ENCODE measurements around the gene PLXNA4. TPM values are rescaled to one million over a fixed set of nuclear protein-coding genes. Genes with fewer than 3 reads are reported as not detected.

The PLXNA4 gene
- total and polyA plus RNA-seq, 3 donors from 2014 or later = 3.4 to 5.5 (median 3.8) TPM

- no peaks in the 10 kb centered on the region for H3K27me3 ChIP-seq
- TF ChIP-seq POLR2A (IDR thresholded peaks at IDR 0.05) = no peak
- TF ChIP-seq, protein P1, sequence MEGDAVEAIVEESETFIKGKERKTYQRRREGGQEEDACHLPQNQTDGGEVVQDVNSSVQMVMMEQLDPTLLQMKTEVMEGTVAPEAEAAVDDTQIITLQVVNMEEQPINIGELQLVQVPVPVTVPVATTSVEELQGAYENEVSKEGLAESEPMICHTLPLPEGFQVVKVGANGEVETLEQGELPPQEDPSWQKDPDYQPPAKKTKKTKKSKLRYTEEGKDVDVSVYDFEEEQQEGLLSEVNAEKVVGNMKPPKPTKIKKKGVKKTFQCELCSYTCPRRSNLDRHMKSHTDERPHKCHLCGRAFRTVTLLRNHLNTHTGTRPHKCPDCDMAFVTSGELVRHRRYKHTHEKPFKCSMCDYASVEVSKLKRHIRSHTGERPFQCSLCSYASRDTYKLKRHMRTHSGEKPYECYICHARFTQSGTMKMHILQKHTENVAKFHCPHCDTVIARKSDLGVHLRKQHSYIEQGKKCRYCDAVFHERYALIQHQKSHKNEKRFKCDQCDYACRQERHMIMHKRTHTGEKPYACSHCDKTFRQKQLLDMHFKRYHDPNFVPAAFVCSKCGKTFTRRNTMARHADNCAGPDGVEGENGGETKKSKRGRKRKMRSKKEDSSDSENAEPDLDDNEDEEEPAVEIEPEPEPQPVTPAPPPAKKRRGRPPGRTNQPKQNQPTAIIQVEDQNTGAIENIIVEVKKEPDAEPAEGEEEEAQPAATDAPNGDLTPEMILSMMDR (IDR thresholded peaks at IDR 0.05) = no peak
- no peak overlapping the region for H3K27ac ChIP-seq
- intact Hi-C loops (cut with DNase I; ENCODE audit: low total_unique reads) = no loop called here
- H3K4me1 ChIP-seq = no peaks in the 10 kb centered on the region
- 87 to 90% methylated on average over 4 of the region's 4 CpGs for WGBS, 2 donors
- no peaks in the 10 kb centered on the region for H3K36me3 ChIP-seq (ENCODE audit: low read depth, missing control alignments)
- H3K4me3 ChIP-seq = no peak overlapping the region
- no peak for DNase-seq
- no peaks in the 10 kb centered on the region for H3K9me3 ChIP-seq
These were observed 110.8 kb downstream of the PLXNA4 start for GRCh38 chr7:132465516-132465915.

GRCh38 chr7:132464740-132465139 is 111.5 kb downstream of the PLXNA4 start:
- Histone ChIP-seq H3K9me3 (no peaks in the 10 kb centered on the region), H3K36me3 (ENCODE audit: low read depth, missing control alignments) (no peaks in the 10 kb centered on the region), H3K4me1 (no peaks in the 10 kb centered on the region), H3K27me3 (no peaks in the 10 kb centered on the region), H3K27ac (no peak overlapping the region), H3K4me3 (no peak overlapping the region)
- DNase-seq = no peak
- 75 to 76% methylated on average over 4 of the region's 4 CpGs for WGBS, 2 donors
- intact Hi-C loops (cut with DNase I; ENCODE audit: low total_unique reads) = no loop called here
- TF ChIP-seq, protein P1 (IDR thresholded peaks at IDR 0.05) = no peak
- TF ChIP-seq POLR2A (IDR thresholded peaks at IDR 0.05) = no peak

DNA sequence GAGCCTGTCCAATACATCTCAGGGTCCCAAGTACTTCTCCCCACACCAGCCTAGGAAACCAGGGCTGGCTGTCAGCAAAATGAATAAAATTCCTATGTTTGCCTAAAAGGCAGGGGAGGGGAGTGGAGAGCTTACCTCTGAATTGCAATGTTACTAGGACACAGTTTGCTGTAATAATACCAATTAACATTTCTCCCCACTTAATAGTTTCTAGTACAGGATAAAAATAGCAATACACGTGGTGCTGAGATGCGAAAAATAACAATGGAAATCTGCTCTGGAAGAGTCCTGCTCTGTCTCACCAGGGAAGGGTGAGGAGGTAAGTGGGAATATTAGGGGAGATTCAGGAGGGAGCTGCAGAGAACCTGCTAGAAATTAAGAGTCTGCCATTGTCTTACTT is 112.3 kb downstream of the PLXNA4 start:
- 56 to 68% methylated on average over 2 of the region's 2 CpGs for WGBS, 2 donors

DNA sequence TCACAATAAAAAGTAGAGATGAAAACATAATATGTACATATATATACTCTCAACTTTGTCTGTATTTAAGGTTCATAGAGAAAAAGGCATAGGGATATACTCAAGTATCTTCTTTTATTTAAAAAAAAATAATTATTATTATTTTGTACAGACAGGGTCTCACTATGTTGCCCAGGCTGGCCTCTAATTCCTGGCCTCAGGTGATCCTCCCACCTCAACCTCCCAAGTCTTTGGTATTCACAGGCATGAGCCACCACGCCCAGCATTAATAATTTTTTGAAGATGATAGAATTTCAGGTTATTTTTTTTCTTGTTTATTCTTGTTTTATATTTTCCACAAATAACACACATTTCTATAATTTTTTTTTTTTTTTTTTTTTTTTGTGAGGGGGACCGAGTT is 113.8 kb downstream of the PLXNA4 start:
- intact Hi-C loops (cut with DNase I; ENCODE audit: low total_unique reads) = no loop called here

More for the DNA sequence above, 112.3 kb downstream of the PLXNA4 start:
- Histone ChIP-seq H3K36me3 (ENCODE audit: low read depth, missing control alignments) (no peaks in the 10 kb centered on the region), H3K27ac (no peak overlapping the region), H3K27me3 (no peaks in the 10 kb centered on the region), H3K4me3 (no peak overlapping the region), H3K9me3 (no peaks in the 10 kb centered on the region), H3K4me1 (no peaks in the 10 kb centered on the region)
- TF ChIP-seq, protein P1 (IDR thresholded peaks at IDR 0.05) = no peak
- no peak for TF ChIP-seq POLR2A (IDR thresholded peaks at IDR 0.05)
- intact Hi-C loops (cut with DNase I; ENCODE audit: low total_unique reads) = no loop called here
- DNase-seq = no peak

More for the DNA sequence above, 113.8 kb downstream of the PLXNA4 start:
- H3K27ac ChIP-seq = no peak overlapping the region
- no peak overlapping the region for H3K4me3 ChIP-seq
- no peak for DNase-seq
- H3K9me3 ChIP-seq = no peaks in the 10 kb centered on the region
- no peaks in the 10 kb centered on the region for H3K27me3 ChIP-seq
- 95 to 96% methylated on average over 2 of the region's 2 CpGs for WGBS, 2 donors
- no peaks in the 10 kb centered on the region for H3K4me1 ChIP-seq
- TF ChIP-seq, protein P1 (IDR thresholded peaks at IDR 0.05) = no peak
- TF ChIP-seq POLR2A (IDR thresholded peaks at IDR 0.05) = no peak
- H3K36me3 ChIP-seq (ENCODE audit: low read depth, missing control alignments) = no peaks in the 10 kb centered on the region
